NCI-H2171 treated with DMSO at 0.1 percent for 48 hours (cell line): ENCODE data around the gene LYPD6B.
A peak's percentile ranks its signal among the peaks of the same experiment; 100 is the strongest.

Source experiments
- DNase-seq: peaks from one replicate; lab custom pipeline; 2025; lab: John Stamatoyannopoulos, UW

Gene LYPD6B

DNA sequence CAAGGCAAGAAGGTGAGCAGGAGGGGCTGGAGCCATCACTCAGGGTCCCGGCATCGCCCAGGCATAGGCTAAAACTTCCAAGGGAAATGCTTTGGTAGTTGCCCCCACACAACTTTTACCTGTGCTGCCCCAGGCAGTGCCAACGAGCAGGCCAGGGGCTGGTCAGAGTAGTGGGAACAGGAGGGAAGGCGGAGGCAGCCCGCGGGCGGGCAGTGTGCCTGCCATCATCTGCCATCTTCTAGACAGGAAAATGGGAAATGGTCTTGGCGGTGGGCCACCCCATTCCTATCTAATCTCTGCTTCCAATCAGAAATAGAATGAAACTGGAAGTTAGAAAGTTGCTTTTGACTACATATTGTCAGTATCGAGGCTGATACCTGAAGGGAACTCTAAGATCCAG lies 26.0 kb upstream of the LYPD6B start:
- DNase-seq: no peak

DNA sequence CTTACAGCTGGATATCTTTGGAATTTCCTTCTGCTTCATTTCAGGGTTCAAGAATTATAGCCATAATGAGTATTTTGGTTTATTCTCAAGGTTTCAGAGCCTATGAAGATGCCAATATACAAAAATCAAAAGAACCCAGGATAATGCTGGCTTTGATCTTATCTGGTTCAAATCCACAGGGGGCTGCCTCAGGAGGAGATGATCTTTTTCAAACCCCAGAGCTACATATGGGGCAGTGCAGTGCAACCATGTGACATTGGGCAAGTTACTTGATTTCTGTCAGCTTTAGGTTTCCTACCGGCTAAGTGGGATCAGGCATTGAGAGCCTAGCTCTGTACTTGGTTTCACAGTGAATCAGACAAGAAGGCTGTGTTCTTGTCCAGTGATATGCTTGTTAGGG lies 23.0 kb upstream of the LYPD6B start:
- no peak for DNase-seq

DNA sequence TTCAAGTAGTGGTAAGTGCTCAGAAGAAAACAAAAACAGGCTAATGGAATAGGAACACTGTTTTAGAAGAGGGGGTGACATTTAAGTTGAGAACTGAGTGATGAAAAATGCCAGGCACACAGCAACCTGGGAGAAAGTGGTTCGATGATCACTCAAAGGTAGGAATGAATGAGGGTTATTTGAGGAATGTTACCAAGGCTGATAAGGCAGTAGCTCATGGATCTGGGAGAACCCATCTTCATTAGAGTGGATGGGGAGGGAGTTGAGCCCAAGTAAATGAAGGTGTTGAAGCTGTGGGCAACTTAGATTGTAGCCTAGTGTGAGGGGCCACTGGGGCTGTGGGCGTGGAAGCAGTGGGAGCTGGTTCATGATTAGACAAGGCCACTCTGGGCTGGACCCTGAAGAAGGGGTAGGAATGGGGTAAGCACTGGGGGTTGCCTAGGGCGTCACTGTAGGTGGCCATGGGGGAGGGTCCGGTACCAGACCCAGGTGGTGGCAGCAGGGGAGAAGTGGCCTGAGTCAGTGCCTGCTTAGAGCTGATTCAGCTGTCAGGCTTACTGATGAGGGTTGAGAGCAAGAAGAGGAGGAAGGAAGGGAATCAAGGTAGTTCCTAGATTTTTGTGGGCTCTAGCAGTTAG lies 22.5 kb upstream of the LYPD6B start:
- DNase-seq: no peak

DNA sequence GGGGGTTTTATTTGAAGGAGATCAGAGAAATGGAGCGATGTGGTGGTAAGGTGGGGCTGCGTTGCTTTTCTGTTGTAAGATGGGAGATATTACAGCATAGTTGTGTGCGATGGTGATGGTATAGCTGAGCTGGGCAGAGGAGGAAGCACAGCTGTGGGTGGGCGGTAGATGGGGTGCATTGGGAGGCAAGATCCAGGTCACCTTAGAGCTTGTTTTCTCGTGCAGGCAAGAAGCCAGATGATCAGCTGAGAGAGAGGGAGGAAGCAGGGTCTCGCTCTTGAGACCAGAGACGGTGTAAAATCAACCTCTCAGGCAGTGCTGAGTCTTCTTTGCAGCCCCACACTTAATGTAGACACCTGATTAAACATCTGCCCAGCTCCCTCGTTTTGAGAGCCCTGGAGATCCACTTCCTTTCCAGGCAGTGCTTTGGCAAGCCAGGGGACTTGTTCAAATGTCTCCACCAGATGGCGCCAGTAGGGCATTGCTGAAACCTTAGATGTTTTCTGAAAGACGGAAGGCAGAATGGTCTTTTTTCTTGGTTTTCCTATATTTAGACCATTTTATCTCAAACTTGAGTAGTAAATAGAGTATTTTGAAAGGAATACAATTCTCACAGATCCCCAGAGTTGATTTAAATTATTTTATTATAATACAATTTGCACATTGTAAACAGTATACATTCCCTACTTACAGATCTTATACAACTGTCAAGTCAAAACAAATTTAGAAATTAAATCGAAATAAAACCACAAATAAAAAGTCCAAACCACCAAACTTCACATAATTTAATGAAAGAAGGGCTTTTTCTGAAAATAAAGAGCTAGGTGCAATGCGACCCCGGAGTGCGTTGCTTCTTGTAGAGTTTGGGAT lies 21.1 kb upstream of the LYPD6B start:
- DNase-seq: peak; percentile 78

DNA sequence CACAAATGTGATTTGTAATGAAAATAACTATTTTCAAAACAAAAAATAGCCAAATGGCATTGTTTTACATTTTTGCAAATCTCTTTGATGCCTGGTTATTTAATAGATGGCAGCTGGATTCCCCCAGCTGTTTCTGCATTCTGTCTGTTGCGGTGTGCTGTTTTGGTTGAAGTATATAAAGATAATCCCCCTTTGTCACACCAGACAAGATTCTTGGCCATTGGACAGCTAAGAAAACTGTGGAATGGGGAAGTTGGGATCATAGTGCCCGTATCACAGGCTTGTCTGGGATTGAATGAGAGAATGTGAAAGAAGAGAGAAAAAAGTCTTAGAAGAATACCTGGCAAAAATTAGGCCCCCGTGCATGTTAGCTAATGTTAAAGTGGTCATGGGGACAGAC lies 19.5 kb upstream of the LYPD6B start:
- DNase-seq: no peak

DNA sequence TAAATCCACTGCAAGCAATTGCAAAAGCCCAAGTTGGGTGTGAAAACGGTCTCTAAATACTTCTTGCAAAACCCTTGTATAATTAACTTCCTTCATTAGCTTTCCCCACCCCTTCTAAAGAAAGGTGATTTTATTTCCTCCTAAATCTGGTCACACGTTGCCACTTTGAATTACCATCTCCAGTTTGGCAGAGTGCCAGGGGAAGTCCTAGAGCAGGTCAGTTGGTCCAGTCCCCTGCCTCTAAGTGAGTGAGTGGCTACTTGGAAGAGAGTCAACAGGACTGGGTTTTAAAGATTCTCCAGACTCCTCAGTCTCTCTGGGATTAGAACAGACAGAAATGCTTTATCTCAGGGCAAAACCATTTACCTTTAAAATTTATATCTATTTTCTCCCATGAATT lies 18.7 kb upstream of the LYPD6B start:
- DNase-seq: no peak

DNA sequence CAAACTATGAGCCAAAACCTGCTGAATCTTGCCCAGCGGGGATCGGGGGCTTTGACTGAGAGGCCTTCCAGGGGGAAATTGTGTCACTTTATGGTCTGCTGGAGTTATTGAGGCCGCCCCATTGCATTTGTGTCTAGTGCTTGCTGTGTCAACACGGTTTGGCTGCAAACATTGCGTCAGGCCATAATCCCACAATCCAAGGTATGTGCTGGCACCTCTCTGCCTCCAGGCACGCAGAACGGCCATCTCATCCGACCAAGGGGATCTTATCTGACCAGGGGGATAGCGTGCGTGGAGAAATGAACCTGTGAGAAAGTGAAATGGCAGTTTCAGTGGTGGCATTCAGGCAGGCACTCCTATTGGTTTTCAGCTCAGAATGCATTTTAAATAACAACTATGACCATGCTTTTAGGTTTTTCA lies 18.1 kb upstream of the LYPD6B start:
- no peak for DNase-seq

DNA sequence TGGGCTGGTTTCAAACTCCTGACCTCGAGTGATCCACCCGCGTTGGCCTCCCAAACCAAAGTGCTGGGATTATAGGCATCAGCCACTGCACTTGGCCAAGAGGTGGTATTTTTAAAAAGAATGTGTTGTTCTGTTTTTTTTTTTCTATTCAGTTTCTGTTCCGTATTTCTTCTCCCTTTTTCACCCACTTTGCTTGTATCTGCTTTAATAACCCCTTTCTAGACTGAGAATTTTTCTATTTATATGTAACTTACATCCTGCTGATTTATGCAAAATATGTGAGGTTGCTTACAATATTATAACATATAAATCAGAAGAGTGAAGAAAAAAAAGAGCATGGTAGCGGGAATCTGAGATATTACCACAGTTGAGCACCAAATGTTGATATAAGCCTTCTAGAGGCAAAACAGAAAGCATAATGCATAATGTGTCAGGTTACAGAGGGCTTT lies 17.2 kb upstream of the LYPD6B start:
- DNase-seq: peak; percentile 33

DNA sequence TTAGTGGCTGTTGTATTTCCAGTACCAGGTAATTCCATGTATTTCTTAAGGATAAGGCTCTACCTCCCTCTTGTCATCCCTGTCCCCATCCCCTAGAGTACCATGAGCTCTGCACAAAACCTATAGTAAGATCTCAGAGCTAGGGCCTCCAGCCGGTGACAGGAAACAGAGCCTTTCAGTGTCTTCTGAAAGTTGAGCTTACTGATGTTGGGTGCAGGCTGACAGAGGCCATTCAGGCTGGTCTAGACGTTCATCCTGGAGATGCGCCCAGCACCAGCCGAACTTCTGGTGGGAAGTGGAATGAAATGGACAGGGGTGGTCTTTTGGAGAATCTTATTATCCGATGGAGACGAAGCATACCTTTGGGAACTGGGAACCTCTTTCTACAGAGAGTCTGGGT lies 16.7 kb upstream of the LYPD6B start:
- DNase-seq: no peak

DNA sequence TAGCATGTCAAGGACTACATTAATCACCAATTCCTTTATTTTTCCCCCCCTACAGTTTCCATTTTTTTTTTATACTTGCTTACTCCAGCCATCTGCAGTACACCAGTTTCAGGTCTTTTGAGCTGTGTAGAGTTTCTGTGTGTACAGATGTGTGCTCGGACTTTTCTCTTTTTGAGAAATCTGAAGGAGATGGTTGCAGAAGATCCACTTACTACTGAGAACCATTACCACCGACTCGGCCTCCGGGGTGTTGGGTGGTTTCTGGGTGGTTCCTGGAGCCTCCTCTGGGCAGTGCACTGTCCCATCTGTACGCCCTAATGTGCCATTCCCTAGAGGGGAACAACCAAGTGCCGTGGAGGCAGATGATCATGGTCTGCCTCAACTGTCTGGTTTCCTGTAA lies 15.4 kb upstream of the LYPD6B start:
- DNase-seq: no peak

DNA sequence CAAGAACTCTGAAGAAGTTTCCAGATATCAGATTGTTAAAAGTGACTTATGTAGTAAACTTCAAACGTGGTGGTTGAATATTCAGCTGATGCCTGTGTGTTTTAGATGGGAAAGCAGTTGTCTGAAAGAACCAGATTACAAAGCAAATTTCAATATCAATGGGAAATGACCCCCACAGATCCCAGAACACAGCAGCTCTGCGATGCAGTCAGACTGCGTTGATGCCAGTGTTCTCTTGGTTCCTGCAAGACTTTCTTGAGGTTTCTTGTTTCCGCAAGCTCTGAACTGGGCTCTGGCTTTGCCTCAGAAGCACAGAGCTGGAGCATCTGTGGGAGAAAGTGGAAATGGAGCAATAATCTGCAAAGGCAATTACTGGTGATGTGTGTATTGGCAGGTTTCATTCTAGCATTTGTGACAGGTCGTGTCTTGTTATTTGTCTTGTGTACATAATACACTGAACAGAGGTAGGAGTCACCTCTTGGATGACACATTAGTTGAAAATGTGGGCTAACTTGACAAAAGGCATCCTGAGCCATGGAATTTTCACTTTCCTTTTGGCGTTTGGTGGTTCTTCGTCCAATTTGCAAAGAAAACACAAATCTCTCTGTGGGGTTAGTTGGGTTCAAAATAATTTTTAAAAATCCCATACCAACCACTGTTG lies 10.8 kb upstream of the LYPD6B start:
- peak; percentile 14 for DNase-seq

DNA sequence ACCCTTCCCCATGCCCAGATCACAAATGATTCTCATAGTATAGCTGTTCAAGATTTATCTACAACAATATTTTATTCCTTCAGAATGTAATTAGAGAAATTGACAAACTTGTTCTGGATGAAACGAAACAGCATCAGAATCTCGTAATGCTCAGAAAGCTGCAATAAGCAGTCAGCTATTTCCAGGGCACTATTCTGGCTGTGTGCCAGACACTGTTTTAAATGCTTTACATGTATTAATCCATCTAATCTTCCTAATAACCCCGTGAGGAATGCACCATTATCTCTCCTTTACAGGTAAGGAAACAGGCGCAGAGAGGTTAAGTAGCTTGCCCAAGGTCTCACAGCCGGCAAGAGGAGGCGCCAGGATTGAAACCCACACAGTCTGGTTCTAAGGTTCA lies 10.1 kb upstream of the LYPD6B start:
- no peak for DNase-seq

DNA sequence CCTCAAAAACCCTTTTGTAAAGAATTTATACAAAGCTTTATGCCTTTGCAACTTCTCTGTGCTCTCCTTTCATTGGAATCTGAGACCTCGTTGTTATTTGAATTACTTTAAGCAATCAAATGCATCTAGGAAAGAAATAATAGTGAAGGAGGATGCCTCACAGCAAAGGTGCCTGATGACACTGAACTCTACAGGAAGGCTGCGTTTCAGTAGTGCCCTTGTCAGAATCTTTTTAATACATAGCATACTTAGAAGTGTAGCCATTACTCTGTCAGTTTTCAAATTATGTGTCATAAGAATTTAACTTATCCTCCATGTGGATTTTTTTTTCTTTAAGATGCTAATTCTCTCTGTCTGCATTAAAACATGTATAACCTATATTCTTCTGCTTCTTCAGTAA lies 9.6 kb upstream of the LYPD6B start:
- no peak for DNase-seq

DNA sequence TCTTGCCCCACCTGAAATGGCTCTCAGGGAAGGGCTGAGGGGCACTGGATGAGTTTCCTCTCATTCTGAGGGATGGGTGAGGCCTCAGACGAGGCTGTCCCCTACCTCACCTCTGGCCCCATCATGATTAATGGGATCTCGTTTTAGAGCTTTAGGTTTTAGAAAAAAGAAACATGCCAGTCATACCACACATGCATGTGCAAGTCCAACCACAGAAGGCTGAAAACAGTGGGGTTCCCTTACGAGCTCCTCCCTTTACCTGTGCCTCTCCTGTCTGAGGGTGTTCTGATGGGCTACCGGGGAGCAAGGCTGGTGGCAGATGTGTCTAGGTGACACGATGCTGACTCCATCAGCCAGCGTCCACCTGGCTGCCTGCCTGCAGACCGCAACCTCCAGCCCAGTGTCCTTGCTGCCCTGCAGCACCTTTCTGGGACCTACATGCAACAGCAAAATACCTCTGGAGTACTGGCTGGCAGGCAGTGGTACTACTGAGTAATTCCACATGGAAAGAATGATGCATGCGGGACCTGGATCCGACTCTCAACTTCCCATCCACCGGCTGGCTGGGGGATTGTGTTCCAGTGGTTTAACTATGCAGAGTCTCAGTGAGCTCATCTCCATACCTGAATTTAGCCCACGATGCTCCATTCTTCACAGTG lies 9.1 kb upstream of the LYPD6B start:
- no peak for DNase-seq

DNA sequence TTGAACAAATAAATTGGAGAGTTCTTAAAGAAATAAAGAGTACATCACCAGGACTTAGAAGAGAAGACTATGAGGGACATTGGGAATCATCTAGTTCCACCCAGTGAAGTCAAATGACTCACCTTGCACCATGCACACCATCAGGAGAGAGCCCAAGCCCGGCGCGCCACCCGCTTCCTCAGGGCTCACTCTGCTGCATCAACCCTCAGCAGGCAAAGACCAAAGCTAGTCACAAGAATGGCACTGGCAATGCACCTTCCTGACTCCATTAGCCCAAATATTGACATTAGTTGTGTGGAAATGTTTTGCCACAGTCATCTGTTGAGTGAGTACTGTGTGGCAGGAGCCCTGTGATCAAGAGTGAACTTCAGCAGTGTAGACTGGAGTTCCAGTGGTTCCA lies 7.1 kb upstream of the LYPD6B start:
- DNase-seq: no peak

DNA sequence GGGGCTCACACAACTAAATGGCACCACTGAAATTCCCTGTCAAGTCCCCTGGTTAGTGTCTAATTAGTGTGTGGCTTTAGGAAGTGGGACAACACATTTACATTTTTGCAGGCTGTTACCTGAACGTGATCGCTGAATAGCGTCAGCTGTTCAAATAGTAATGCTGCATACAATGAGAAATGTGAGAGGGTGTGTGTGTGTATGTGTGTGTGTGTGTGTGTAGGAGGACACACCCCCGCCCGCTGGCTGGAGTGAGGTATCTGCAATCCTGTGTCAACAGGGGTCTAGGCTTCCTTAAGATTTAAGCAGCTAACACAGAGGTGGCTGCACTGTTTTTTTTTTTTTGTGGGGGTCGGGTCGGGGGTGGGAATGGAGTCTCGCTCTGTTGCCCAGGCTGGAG lies 4.8 kb upstream of the LYPD6B start:
- DNase-seq: peak; percentile 21

DNA sequence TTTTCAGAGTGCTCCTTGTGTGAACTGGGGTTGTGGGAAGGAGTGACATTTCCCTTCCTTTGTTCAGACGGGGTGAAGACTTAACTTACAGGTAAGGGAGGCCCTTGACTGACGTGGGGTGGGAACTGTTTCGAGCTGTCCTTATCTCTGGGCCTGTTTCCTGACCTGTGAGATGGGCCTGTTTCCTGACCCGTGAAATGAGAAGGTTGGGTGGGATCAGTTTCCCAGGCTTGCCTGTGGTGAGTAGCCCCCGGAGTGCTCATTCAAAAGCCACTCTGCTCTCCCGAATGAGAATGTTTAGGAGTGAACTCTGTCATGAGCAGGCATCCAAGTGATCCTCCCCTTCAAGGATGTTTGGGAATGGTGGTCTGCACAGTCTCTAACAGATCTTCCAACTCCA lies 4.1 kb upstream of the LYPD6B start:
- DNase-seq: no peak

DNA sequence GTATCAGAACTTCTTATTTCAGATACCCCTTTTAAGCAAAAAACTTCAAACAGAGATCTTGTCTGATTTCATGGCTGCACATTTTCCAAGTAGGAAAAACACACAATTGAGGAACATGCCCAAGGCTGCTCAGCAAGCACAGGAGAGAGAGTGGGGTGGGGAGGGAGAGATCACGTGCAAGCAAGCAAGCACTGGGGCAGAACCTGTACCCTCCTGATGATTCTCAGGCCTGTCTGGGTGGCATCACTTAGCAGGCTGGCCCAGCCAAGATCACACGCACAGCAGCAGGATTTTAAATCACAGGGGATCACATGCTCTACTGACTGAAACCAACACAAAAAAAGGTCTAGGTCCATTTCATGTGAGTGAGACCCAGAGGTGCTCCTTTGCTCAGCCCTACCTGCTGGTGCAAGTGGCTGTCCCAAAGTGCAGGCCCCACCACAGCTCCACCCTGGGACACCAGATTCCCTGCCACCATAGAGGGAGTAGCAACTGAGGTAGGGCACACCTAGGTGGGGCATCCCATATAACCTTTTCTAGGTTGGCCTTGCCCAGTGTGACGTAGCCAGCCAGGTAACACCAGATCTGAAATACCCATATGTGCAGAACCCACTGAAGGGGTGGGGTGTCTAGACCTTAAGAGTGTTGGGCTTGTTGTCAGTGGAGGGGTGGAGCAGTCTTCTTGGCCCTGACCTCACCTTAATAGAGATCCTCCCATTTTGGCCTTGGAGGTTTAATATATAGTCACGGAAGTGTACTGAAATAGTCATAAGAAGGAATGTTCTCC lies 1.8 kb upstream of the LYPD6B start:
- no peak for DNase-seq

DNA sequence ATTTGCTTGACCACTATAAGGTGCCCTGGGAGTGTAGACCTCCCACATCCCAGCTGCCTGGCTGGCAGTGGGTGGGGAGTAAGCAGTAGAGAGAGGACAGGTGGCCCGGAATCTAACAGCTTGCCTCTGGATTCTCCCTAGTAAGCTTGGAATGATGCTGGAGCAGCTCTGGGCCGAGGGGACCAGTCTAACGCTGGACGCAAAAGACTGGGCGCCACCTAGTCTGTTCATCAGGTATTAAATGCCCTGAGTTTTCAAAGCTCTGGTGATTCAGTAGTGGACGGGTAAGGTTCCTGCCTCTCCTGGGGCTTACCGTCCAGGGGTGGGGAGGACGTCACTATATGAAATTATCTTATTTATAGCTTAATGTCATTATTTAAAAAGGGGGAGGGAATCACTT lies 648 bp upstream of the LYPD6B start:
- DNase-seq: no peak

DNA sequence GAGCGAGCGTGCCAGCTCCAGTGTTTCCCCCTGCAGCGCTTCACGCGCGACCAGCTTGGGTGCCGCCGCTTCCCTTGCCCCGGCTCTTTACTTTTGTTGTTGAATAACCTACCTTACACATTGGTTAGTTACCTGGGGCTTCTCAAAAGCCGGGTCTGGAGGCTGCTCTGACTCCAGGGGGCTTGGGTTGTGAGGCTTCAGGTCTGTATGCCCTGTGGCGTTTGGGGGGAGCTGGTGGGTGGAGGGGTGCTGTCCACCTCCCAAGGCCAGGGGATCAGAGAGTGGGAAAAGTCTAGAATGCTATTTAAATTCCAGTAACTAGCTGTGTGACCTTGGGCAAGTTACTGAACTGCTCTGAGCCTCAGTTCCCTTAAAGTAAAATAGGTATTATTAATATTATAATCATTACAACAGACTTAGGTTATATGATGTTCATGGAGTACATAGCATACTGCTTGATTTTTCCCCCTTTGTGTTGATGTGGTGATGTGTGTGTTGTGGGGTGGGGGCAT lies 770 bp downstream of the LYPD6B start:
- no peak for DNase-seq

DNA sequence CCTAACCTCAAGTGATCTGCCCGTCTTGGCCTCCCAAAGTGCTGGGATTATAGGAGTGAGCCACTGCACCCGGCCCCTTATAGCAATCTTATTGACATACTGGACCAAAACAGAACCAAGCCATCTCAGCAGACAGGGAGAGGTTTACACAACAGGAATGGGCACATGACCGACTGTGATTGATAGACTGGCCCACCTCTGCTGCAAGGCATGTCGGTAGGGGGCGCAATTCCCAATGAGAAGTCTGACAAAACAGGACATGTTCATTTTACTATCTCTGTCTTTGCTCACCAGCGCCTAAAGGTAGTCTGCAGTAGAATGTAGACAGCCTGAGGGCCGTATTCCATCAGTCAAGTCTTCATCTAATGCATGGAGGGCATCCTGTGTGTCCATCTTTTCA lies 2.0 kb downstream of the LYPD6B start:
- no peak for DNase-seq

DNA sequence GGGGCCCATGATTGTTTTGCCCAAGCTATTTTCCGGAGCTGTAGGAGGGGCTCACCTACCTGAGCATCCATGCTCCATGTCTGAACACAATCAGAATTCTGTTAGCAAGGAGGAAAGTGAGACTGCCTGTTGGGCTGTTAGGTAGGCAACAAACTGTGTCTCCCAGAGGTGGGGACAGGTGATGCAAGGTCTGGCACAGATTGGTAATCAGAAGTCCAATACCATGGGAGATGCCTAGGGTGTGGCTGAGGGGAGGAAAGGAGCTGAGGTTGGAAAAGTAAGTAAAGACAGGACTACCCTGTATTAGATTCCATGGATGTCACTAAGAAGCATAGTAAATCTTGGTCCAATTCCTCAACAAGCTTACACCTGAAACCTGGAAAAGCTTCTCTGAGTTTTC lies 3.0 kb downstream of the LYPD6B start:
- no peak for DNase-seq
